ENCODE measurements around the gene JAZF1. TPM values are rescaled to one million over a fixed set of nuclear protein-coding genes. Genes with fewer than 3 reads are reported as not detected.

The JAZF1 gene
- total RNA-seq, 8 experiments from 2014 or later: 6.5 to 68.8 (median 17.6) TPM

- peak in 4 of 8 experiments; percentile 54 to 75 (median 60) for ATAC-seq (replicated peaks in 6 of 8)
- in situ Hi-C loops (cut with MboI; ENCODE audit: low pct_unique_long_range_greater_than_20kb in 2 of 9, low sequenced_read_pairs in 9 of 9, unreplicated experiment in 9 of 9): no loop called here
- Histone ChIP-seq H3K4me1 (replicated peaks in 1 of 2) (peaks cover 8% of the 10 kb centered on the region in 2 donors), H3K27ac (no peak overlapping the region), H3K4me3 (no peak overlapping the region)
- 0 to 92% (median 7%) methylated on average over 2 to 3 of the region's 3 CpGs; no CpG with 5 or more reads in 5 of the 10 experiments for WGBS, 10 experiments
Observed at GRCh38 chr7:28172958-28173357, 7.6 kb downstream of the JAZF1 start.

- 67 to 98% (median 79%) methylated on average over 1 to 6 of the region's 6 CpGs; no CpG with 5 or more reads in 2 of the 10 experiments for WGBS, 10 experiments
- ATAC-seq (replicated peaks in 6 of 8): no peak
- H3K4me3 ChIP-seq: no peak overlapping the region
- in situ Hi-C loops (cut with MboI; ENCODE audit: low pct_unique_long_range_greater_than_20kb in 2 of 9, low sequenced_read_pairs in 9 of 9, unreplicated experiment in 9 of 9): no loop called here
- no peak overlapping the region for H3K27ac ChIP-seq
- peaks cover 8% of the 10 kb centered on the region in 2 donors for H3K4me1 ChIP-seq (replicated peaks in 1 of 2)
Observed at GRCh38 chr7:28170701-28171100, 9.9 kb downstream of the JAZF1 start.

- H3K27ac ChIP-seq: no peak overlapping the region
- ATAC-seq (replicated peaks in 6 of 8): no peak
- 17 to 100% (median 40%) methylated on average over 1 of the region's 1 CpG; no CpG with 5 or more reads in 5 of the 10 experiments for WGBS, 10 experiments
- no peak overlapping the region for H3K4me3 ChIP-seq
- in situ Hi-C loops (cut with MboI; ENCODE audit: low pct_unique_long_range_greater_than_20kb in 2 of 9, low sequenced_read_pairs in 9 of 9, unreplicated experiment in 9 of 9): no loop called here
- H3K4me1 ChIP-seq (replicated peaks in 1 of 2): peaks cover 8% of the 10 kb centered on the region in 2 donors
Observed at GRCh38 chr7:28169230-28169629, 11.4 kb downstream of the JAZF1 start.

GRCh38 chr7:28168393-28169158, 12.0 kb downstream of the JAZF1 start:
- H3K4me1 ChIP-seq (replicated peaks in 1 of 2): peaks cover 7 to 8% of the 10 kb centered on the region in 2 donors
- no peak overlapping the region for H3K27ac ChIP-seq
- in situ Hi-C loops (cut with MboI; ENCODE audit: low pct_unique_long_range_greater_than_20kb in 2 of 9, low sequenced_read_pairs in 9 of 9, unreplicated experiment in 9 of 9): no loop called here
- whole genome bisulfite sequencing, 10 experiments: 71 to 97% (median 89%) methylated on average over 1 to 5 of the region's 5 CpGs; no CpG with 5 or more reads in 3 of the 10 experiments
- no peak overlapping the region for H3K4me3 ChIP-seq
- no peak for ATAC-seq (replicated peaks in 6 of 8)

GRCh38 chr7:28166982-28167715, 13.4 kb downstream of the JAZF1 start:
- no peak overlapping the region for H3K27ac ChIP-seq
- in situ Hi-C loops (cut with MboI; ENCODE audit: low pct_unique_long_range_greater_than_20kb in 2 of 9, low sequenced_read_pairs in 9 of 9, unreplicated experiment in 9 of 9): no loop called here
- 58 to 100% (median 91%) methylated on average over 2 to 5 of the region's 5 CpGs; no CpG with 5 or more reads in 2 of the 10 experiments for WGBS, 10 experiments

GRCh38 chr7:28165961-28166955, 14.3 kb downstream of the JAZF1 start:
- WGBS, 10 experiments: 44 to 95% (median 88%) methylated on average over 1 to 4 of the region's 4 CpGs
- Histone ChIP-seq H3K27ac (no peak overlapping the region), H3K4me3 (no peak overlapping the region), H3K4me1 (replicated peaks in 1 of 2) (no peaks in the 10 kb centered on the region)
- in situ Hi-C loops (cut with MboI; ENCODE audit: low pct_unique_long_range_greater_than_20kb in 2 of 9, low sequenced_read_pairs in 9 of 9, unreplicated experiment in 9 of 9): no loop called here
- no peak for ATAC-seq (replicated peaks in 6 of 8)

More at GRCh38 chr7:28166982-28167715, 13.4 kb downstream of the JAZF1 start:
- Histone ChIP-seq H3K4me1 (replicated peaks in 1 of 2) (no peaks in the 10 kb centered on the region), H3K4me3 (no peak overlapping the region)
- peak in 1 of 8 experiments; percentile 53 for ATAC-seq (replicated peaks in 6 of 8)

GRCh38 chr7:28165261-28165660, 15.3 kb downstream of the JAZF1 start:
- H3K4me3 ChIP-seq: no peak overlapping the region
- no peaks in the 10 kb centered on the region for H3K4me1 ChIP-seq (replicated peaks in 1 of 2)
- in situ Hi-C loops (cut with MboI; ENCODE audit: low pct_unique_long_range_greater_than_20kb in 2 of 9, low sequenced_read_pairs in 9 of 9, unreplicated experiment in 9 of 9): no loop called here
- 13 to 100% (median 67%) methylated on average over 1 to 2 of the region's 2 CpGs; no CpG with 5 or more reads in 1 of the 10 experiments for WGBS, 10 experiments
- ATAC-seq (replicated peaks in 6 of 8): no peak
- no peak overlapping the region for H3K27ac ChIP-seq

GRCh38 chr7:28163949-28164348, 16.6 kb downstream of the JAZF1 start:
- ATAC-seq (replicated peaks in 6 of 8): peak in 2 of 8 experiments; percentile 26 to 61

GRCh38 chr7:28161331-28161730, 19.3 kb downstream of the JAZF1 start:
- in situ Hi-C loops (cut with MboI; ENCODE audit: low pct_unique_long_range_greater_than_20kb in 2 of 9, low sequenced_read_pairs in 9 of 9, unreplicated experiment in 9 of 9): no loop called here
- WGBS, 10 experiments: 60 to 100% (median 94%) methylated on average over 1 of the region's 1 CpG; no CpG with 5 or more reads in 4 of the 10 experiments
- no peak for ATAC-seq (replicated peaks in 6 of 8)
- Histone ChIP-seq H3K27ac (no peak overlapping the region), H3K4me3 (no peak overlapping the region), H3K4me1 (replicated peaks in 1 of 2) (no peaks in the 10 kb centered on the region)

More at GRCh38 chr7:28163949-28164348, 16.6 kb downstream of the JAZF1 start:
- no peak overlapping the region for H3K4me3 ChIP-seq
- H3K4me1 ChIP-seq (replicated peaks in 1 of 2): no peaks in the 10 kb centered on the region
- H3K27ac ChIP-seq: no peak overlapping the region
- in situ Hi-C loops (cut with MboI; ENCODE audit: low pct_unique_long_range_greater_than_20kb in 2 of 9, low sequenced_read_pairs in 9 of 9, unreplicated experiment in 9 of 9): no loop called here

- H3K4me1 ChIP-seq (replicated peaks in 1 of 2): no peaks in the 10 kb centered on the region
- ATAC-seq (replicated peaks in 6 of 8): no peak
- 75 to 93% (median 82%) methylated on average over 1 to 4 of the region's 4 CpGs; no CpG with 5 or more reads in 4 of the 10 experiments for WGBS, 10 experiments
- no peak overlapping the region for H3K27ac ChIP-seq
- in situ Hi-C loops (cut with MboI; ENCODE audit: low pct_unique_long_range_greater_than_20kb in 2 of 9, low sequenced_read_pairs in 9 of 9, unreplicated experiment in 9 of 9): no loop called here
- H3K4me3 ChIP-seq: no peak overlapping the region
Observed at GRCh38 chr7:28160551-28160991, 20.0 kb downstream of the JAZF1 start.

- H3K27ac ChIP-seq: no peak overlapping the region
- ATAC-seq (replicated peaks in 6 of 8): peak in 1 of 8 experiments; percentile 29
- no peak overlapping the region for H3K4me3 ChIP-seq
- no peaks in the 10 kb centered on the region for H3K4me1 ChIP-seq (replicated peaks in 1 of 2)
- WGBS, 10 experiments: 74 to 100% (median 86%) methylated on average over 1 to 5 of the region's 7 CpGs; no CpG with 5 or more reads in 3 of the 10 experiments
- in situ Hi-C loops (cut with MboI; ENCODE audit: low pct_unique_long_range_greater_than_20kb in 2 of 9, low sequenced_read_pairs in 9 of 9, unreplicated experiment in 9 of 9): no loop called here
Observed at GRCh38 chr7:28157831-28158416, 22.7 kb downstream of the JAZF1 start.

GRCh38 chr7:28157076-28157745, 23.4 kb downstream of the JAZF1 start:
- no peak for ATAC-seq (replicated peaks in 6 of 8)
- in situ Hi-C loops (cut with MboI; ENCODE audit: low pct_unique_long_range_greater_than_20kb in 2 of 9, low sequenced_read_pairs in 9 of 9, unreplicated experiment in 9 of 9): no loop called here
- Histone ChIP-seq H3K4me1 (replicated peaks in 1 of 2) (no peaks in the 10 kb centered on the region), H3K27ac (no peak overlapping the region), H3K4me3 (no peak overlapping the region)
- 35 to 93% (median 81%) methylated on average over 3 to 6 of the region's 6 CpGs; no CpG with 5 or more reads in 1 of the 10 experiments for WGBS, 10 experiments
